Measurements from ENCODE around the gene C5orf15.
"Not testable (repeated sequence)": the region's sequence is repeated elsewhere in the genome, so short reads cannot be mapped to it uniquely, and the experiment has no call there.

C5orf15 gene

GRCh38 chr5:133937628-133938027 is 30.8 kb downstream of the C5orf15 start:
- DNase-seq (ENCODE audit: low read depth) = not testable (repeated sequence)

- DNase-seq (ENCODE audit: low read depth) = no peak
These were observed 31.8 kb downstream of the C5orf15 start for GRCh38 chr5:133936651-133937015.

DNA sequence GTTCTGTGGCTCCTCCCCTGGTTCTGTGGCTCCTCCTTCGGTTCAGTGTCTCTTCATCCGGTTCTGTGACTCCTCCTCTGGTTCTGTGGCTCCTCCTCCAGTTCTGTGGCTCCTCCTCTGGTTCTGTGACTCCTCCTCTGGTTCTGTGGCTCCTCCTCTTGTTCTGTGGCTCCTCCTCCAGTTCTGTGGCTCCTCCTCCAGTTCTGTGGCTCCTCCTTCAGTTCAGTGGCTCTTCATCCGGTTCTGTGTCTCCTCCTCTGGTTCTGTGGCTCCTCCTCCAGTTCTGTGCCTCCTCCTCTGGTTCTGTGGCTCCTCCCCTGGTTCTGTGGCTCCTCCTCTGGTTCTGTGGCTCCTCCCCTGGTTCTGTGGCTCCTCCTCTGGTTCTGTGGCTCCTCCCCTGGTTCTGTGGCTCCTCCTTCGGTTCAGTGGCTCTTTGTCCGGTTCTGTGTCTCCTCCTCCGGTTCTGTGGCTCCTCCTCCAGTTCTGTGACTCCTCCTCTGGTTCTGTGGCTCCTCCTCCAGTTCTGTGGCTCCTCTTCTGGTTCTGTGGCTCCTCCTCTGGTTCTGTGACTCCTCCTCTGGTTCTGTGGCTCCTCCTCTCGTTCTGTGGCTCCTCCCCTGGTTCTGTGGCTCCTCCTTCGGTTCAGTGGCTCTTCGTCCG is 32.3 kb downstream of the C5orf15 start:
- DNase-seq (ENCODE audit: low read depth) = not testable (repeated sequence)

GRCh38 chr5:133935667-133935940 is 32.8 kb downstream of the C5orf15 start:
- no peak for DNase-seq (ENCODE audit: low read depth)

GRCh38 chr5:133934822-133935666 is 33.4 kb downstream of the C5orf15 start:
- DNase-seq (ENCODE audit: low read depth) = no peak

DNA sequence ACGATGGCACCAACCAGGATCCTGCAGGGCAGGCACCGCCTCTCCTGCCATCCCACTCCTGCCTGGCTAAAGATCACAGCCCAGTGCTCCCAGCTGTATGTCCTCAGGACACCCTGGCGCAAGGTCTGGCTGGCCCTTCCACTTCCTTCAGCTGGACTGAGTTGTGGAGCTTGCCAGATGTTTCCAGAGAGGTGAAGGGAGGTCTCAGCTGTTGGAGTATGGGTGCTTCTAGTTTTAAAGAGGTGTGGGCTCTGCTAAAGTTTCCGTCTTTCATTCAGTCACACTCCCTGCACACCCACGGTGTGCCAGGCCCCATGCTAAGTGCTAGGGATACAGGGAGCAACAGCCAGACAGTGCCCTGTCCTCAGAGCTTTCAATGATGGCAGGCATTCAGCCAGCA is 34.1 kb downstream of the C5orf15 start:
- DNase-seq (ENCODE audit: low read depth) = no peak

- DNase-seq (ENCODE audit: low read depth) = no peak
These were observed 34.6 kb downstream of the C5orf15 start for GRCh38 chr5:133933670-133934295.

- no peak for DNase-seq (ENCODE audit: low read depth)
These were observed 35.3 kb downstream of the C5orf15 start for GRCh38 chr5:133933169-133933509.

DNA sequence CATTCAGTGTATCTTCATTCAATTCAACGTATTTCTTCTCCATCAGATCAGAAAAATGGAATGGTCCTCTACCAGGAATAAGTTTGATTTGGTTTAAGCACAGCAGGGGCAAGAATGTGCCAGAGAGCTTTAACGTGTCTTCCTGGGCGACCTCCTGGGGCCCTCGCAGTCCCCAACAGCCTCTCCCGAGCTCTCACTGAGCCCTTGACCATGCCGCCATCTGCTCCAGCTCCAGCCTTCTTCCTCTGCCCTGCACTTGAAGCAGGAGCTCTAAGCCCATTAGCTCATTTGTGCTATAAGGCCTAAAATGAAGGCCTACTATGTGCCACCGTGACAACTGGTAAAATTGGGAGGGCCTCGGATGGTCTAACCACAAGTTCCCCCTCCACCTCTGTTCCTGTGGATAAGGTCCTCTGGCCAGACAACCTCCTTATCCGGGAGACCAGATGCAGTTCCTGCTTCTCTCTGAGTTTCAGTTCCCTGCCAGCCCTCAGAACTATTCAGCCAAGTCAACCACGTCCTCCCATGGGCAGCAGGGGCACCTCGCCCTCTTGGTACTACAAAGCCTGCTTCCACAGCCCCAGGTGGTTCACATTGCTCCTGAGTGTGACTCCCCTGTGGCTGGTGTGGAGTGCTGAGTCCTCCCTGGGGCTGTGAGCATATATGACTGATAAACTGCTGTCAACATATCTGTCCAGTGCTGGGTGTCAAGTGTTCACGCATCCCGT is 35.8 kb downstream of the C5orf15 start:
- DNase-seq (ENCODE audit: low read depth) = no peak

- DNase-seq (ENCODE audit: low read depth) = no peak
These were observed 36.9 kb downstream of the C5orf15 start for GRCh38 chr5:133931546-133931945.

DNA sequence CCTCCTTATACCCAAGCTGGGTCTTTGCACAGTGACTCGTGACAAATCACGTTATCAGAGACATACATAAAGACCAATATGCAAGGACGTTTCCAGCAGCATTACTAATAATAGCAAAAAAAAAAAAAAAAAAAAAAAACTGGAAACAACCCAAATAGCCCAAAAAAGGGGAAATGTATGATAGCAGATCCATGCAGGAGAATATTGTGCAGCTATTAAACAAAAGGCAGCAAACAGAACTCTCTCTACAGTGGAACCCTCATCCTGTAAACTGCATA is 37.7 kb downstream of the C5orf15 start:
- DNase-seq (ENCODE audit: low read depth) = no peak

GRCh38 chr5:133930061-133930812 is 38.2 kb downstream of the C5orf15 start:
- DNase-seq (ENCODE audit: low read depth) = peak; percentile 77

DNA sequence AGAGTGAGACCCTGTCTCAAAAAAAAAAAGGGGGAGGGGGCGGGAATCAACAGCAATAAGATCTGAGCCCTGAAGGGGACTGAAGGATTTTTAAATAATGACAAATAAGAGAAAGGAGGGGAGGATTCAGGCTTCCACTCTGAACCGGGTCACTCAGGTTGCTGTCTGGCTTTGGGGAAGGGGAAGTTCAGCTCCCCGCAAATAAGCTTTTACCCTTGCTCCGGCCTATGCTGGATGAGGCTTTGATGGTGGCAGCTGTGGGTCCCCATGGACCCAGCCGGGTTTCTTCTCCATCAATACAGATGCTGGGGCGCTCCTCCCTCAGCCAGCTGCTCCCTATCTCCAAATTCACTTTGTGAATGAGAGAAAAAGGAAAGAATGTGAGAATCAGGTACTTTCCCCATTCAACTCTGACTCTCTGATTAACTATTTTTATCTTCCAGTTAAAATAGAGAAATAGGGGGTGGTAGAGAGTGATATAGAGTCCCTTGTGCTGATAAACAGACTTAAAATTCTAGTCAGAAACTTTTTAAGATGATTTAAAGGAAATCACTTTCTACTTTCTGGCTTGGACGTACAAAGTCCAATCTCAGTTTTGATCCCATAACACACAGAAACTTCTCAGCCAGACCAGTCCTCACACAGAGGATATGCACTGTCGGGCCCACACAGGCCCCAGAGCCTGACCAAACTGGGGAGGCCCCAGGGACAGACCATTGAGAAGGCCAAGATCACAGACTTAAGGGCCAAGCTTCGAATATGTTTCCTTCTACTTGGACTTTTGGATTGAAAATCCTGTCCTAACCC is 39.6 kb downstream of the C5orf15 start:
- DNase-seq (ENCODE audit: low read depth) = no peak

DNA sequence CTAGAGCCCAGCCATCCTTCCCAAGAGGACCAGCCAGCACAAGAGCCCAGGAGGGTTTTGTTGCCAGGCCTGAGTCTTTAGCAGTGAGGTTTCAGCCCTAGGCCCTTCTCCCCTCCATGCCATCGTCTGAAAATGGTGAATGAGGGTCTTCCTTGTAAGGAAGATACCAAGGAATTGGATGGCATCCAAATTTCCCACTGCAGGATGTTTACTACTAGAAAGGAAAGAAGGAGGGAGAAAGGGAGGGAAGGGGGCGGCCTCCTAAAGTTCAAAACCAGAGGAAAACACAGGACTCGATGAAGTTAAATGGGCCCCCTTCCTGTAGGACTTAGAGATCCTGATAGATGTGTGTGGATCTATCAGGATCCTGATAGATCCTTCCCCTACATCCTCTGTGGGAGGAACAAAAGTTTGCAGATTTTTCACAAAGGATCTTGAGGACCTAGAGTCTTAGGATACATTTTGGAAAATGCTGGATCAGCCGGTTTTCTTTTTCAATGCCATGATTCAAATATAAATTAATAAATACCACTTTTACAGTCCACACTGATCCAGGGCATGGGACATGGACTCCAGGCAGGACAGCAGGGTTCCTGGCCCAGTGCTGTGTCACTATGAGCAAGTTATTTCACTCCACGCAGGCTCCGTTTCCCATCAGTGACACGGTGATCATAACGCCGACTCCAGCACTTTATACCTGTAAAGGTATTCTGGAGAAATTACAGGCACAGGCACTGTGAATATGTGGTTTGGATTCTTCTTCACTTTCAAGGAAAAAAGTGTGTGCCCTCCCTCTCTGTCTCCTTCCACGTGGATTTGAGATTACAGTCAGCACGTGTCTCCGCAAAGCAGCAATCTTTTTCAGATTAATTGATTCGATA is 40.9 kb downstream of the C5orf15 start:
- DNase-seq (ENCODE audit: low read depth) = no peak

DNA sequence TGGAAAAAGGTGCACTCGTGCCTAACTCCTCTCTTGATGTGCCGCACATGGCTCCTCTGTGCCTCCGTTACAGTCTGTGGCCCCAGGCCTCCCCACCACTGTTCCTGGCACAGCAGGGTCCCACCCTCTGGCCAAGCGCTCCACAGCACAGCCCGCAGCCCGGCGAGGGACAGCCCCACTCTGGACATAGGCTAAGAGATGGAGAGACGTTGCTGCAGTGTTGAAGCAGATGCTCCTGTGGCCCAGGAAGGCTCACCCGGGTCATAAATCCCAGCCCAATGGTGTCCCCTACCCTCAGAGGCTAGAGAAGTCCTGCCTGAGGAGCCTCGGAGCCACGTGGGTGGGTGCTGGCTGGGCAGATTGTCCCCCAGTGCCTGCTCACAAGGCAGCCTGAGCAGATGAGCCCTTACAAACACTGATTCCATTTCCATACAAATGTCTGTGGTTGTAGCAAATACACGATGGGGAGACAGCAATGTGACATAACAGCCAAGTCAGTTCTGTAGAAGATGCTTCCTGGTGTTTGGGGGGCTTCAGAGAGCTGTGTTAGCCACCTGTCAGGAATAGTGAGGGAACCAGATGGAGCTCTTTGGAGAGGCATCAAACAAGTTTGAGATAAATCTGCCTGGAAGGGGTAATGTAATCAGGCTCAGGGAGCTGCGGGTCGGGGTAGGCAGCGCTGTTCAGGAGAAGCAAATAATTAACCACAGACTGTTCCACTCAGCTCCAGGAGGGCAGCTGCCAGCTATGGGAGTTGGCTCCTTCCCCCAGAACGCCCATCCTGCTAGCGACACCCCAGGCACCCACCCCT is 41.7 kb downstream of the C5orf15 start:
- DNase-seq (ENCODE audit: low read depth) = no peak

DNA sequence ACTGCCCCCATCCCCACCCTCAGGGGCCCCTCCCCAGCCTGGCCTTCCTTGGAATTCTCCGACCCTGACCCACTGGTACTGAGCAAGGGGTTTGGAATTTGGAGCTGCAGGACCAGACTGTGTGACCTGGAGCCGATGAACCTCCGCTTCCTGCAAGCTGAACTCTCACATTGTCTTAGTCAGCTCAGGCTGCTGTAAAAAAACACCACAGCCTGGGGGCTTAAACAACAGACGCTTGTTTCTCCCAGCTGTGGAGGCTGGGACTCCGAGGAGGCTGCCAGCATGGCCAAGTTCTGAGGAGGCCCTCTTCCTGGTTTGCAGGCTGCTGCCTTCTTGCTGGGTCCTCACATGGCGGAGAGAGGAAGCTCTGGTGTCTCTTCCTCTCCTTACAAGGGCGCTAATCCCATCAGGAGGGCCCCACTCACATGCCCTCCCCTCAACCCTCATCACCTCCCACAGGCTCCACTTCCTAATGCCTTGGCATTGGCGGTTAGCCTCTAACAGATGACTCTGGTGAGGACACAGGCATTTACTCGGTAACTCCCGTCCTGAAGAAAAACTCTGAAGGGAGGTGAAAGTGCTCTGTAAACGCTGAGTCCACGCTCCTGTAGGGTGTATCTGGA is 42.4 kb downstream of the C5orf15 start:
- DNase-seq (ENCODE audit: low read depth) = no peak

DNA sequence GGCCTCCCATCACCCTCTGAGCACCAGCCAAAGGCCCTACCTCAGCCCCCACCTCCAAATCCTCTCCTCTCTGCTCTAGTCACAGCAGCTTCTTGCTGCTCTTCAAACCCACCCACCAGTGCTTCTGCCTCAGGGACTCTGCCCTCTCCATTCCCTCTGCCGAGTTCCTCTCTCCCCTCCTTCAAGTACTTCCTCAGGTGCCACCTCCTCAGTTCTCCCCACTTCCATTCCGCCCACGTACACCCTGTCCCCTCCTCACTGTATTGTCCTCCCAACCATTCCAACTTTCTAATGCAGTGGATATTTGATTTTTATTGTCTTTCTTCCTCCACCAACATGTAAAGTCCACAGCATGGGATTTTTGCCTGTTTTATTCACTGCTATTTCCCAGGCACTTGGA is 43.2 kb downstream of the C5orf15 start:
- DNase-seq (ENCODE audit: low read depth) = no peak

GRCh38 chr5:133924221-133924920 is 44.1 kb downstream of the C5orf15 start:
- no peak for DNase-seq (ENCODE audit: low read depth)

DNA sequence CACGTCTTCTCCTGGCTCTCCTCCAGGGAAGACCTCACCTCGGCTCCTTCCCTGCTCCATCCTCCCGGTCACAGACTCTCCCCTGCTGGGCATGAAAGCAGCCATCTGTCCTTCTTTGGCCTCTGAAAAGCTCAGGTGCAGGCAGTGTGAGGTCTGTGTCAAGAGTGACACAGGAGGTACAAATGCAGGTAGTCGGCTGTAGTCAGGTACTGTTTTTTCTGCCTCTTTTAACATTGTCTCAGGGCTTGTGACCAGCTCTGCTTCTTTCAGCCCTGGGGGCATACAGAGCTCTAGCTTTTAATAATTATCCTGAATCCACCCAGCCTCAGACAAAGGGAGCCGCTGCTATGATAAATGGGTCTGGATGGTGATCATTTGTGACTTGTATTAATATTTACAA is 46.4 kb downstream of the C5orf15 start:
- DNase-seq (ENCODE audit: low read depth) = no peak

Measured in activated T-cell treated with anti-CD3 and anti-CD28 coated beads for 24 hours (primary cell).